HCT116 (cell line): ENCODE measurements around the gene LCE3C. TPM values are rescaled to one million over a fixed set of nuclear protein-coding genes. Genes with fewer than 3 reads are reported as not detected.

ENCODE experiments used
- ATAC-seq: fragments of 200-7000 bp; cut with Tn5 transposase; 2 replicates; pipeline ENCODE4 v1.9.1; 2020; ENCODE audit warnings: mild to moderate bottlenecking, moderate library complexity
- BruUV-seq: library from RNA; stranded (reverse); fragments of 400-500 nt; replicated peaks from 2 replicates; lab custom pipeline; 2021; lab: Mats Ljungman, UMichigan
- CTCF ChIA-PET: fragments of 300-600 bp; sonication (Branson Sonifier 250); formaldehyde crosslinking; loops from one replicate; lab custom pipeline; 2021; ENCODE audit warnings: antibody characterized with exemption; lab: Charles Lee
- POLR2A ChIA-PET: fragments of 300-600, 350-600 bp; sonication (Branson Sonifier 250); formaldehyde crosslinking; loops from one replicate; lab custom pipeline; 2021; ENCODE audit warnings: antibody characterized with exemption; lab: Charles Lee
- RAD21 ChIA-PET, 2 experiments: fragments of 300-600 bp; sonication (Branson Sonifier 250); formaldehyde crosslinking; loops; one replicate each; lab custom pipeline; 2023; ENCODE audit warnings: low total read pairs in 2 of 2; ENCODE audit not compliant: uncharacterized antibody in 2 of 2, unreplicated experiment in 2 of 2, low non-redundant PET in 1 of 2; lab: Charles Lee
- DNase-seq: peaks from one replicate; pipeline ENCODE4 v3.0.0-alpha.2; 2010; ENCODE audit warnings: low read depth, low spot score
- H2AFZ ChIP-seq: fragments of 200-600 bp; shearing (Covaris generic), sonication (generic); 2 replicates; pipeline ENCODE4 v1.6.1; 2017; ENCODE audit warnings: low read depth, mixed run types, mixed read lengths, antibody characterized with exemption, low read length; ENCODE audit not compliant: poor library complexity, severe bottlenecking
- H3K27ac ChIP-seq: 2 replicates; pipeline ENCODE4 v1.5.1; 2012; ENCODE audit warnings: low read depth, low read length
- H3K27me3 ChIP-seq: fragments of 200-600 bp; sonication (generic); 2 replicates; pipeline ENCODE4 v1.6.1; 2016; ENCODE audit warnings: mixed run types, low read length, mixed read lengths; ENCODE audit not compliant: insufficient read depth
- H3K36me3 ChIP-seq, 2 experiments: fragments of 200-500 bp in 1 of 2; fragments of 200-600 bp in 1 of 2; sonication (Bioruptor generic) in 1 of 2; sonication (generic) in 1 of 2; 2 replicates each; pipeline versions ENCODE4 v1.5.1 to v1.6.1; 2014 to 2016; ENCODE audit warnings: low read length in 2 of 2, inconsistent platforms in 1 of 2, mixed read lengths in 1 of 2, mixed run types in 1 of 2; ENCODE audit not compliant: insufficient read depth in 2 of 2, control insufficient read depth in 1 of 2
- H3K4me1 ChIP-seq, 2 experiments: fragments of 200-600 bp in 1 of 2; sonication (generic) in 1 of 2; 2 replicates each; pipeline versions ENCODE4 v1.5.1 to v1.6.1; 2012 to 2017; ENCODE audit warnings: low read length in 2 of 2, inconsistent platforms in 1 of 2, mild to moderate bottlenecking in 1 of 2, mixed read lengths in 1 of 2, mixed run types in 1 of 2, moderate library complexity in 1 of 2; ENCODE audit not compliant: insufficient read depth in 2 of 2, control insufficient read depth in 1 of 2
- H3K4me2 ChIP-seq: fragments of 200-600 bp; sonication (generic); 2 replicates; pipeline ENCODE4 v1.6.1; 2017; ENCODE audit warnings: mixed run types, low read length, mixed read lengths
- H3K4me3 ChIP-seq, 2 experiments: fragments of 200-600 bp in 1 of 2; sonication (generic) in 1 of 2; replicated peaks in 1 of 2; 2 replicates each; pipeline ENCODE4 v1.5.1; 2011 to 2016; ENCODE audit warnings: low read length in 2 of 2, control low read depth in 1 of 2, low read depth in 1 of 2, mild to moderate bottlenecking in 1 of 2, mixed read lengths in 1 of 2, mixed run types in 1 of 2
- H3K79me2 ChIP-seq: fragments of 200-600 bp; sonication (generic); 2 replicates; pipeline ENCODE4 v1.6.1; 2017; ENCODE audit warnings: mild to moderate bottlenecking, mixed run types, low read length, moderate library complexity, mixed read lengths; ENCODE audit not compliant: insufficient read depth
- H3K9ac ChIP-seq: fragments of 200-600 bp; sonication (generic); 2 replicates; pipeline ENCODE4 v1.6.1; 2016; ENCODE audit warnings: low read length, mixed read lengths
- H3K9me2 ChIP-seq: fragments of 200-600 bp; sonication (generic), shearing (Covaris generic); 2 replicates; pipeline ENCODE4 v1.6.1; 2017; ENCODE audit warnings: mixed run types, mild to moderate bottlenecking, moderate library complexity; ENCODE audit not compliant: insufficient read depth
- H3K9me3 ChIP-seq, 2 experiments: fragments of 200-500 bp in 1 of 2; fragments of 200-600 bp in 1 of 2; sonication (Bioruptor generic) in 1 of 2; sonication (generic) in 1 of 2; 2 replicates each; pipeline ENCODE4 v1.6.1; 2014 to 2017; ENCODE audit warnings: low read length in 2 of 2, mixed read lengths in 2 of 2, inconsistent platforms in 1 of 2, low read depth in 1 of 2, mild to moderate bottlenecking in 1 of 2, mixed run types in 1 of 2, moderate library complexity in 1 of 2; ENCODE audit not compliant: control insufficient read depth in 1 of 2, insufficient read depth in 1 of 2
- H4K20me1 ChIP-seq: fragments of 200-600 bp; sonication (generic), shearing (Covaris generic); 2 replicates; pipeline ENCODE4 v1.6.1; 2017; ENCODE audit warnings: mixed run types, mild to moderate bottlenecking, moderate library complexity; ENCODE audit not compliant: insufficient read depth
- CBX3 ChIP-seq: IDR thresholded peaks from 2 replicates; pipeline ENCODE4 v1.6.1; 2012; ENCODE audit warnings: low read depth
- CEBPB ChIP-seq: IDR thresholded peaks from 2 replicates; pipeline ENCODE4 v1.6.1; 2012; ENCODE audit warnings: low read depth
- EGR1 ChIP-seq: IDR thresholded peaks from 2 replicates; pipeline ENCODE4 v1.6.1; 2012; ENCODE audit warnings: low read depth
- ELF1 ChIP-seq: IDR thresholded peaks from 2 replicates; pipeline ENCODE4 v1.6.1; 2012; ENCODE audit warnings: low read depth, borderline replicate concordance
- EZH2 ChIP-seq: fragments of 200-600 bp; sonication (generic); IDR thresholded peaks from 2 replicates; pipeline ENCODE4 v1.6.1; 2017; ENCODE audit warnings: antibody characterized with exemption, mixed run types
- EZH2phosphoT487 ChIP-seq: fragments of 200-600 bp; IDR thresholded peaks from 2 replicates; pipeline ENCODE4 v1.6.1; 2018; ENCODE audit warnings: antibody characterized with exemption, borderline replicate concordance
- FOSL1 ChIP-seq: IDR thresholded peaks from 2 replicates; pipeline ENCODE4 v1.6.1; 2012; ENCODE audit warnings: low read depth
- POLR2A ChIP-seq: IDR thresholded peaks from 2 replicates; pipeline ENCODE4 v1.7.0; 2011; ENCODE audit warnings: borderline replicate concordance; ENCODE audit not compliant: insufficient read depth, insufficient read length; ENCODE audit errors: extremely low read depth
- RAD21 ChIP-seq: IDR thresholded peaks from 2 replicates; pipeline ENCODE4 v1.6.1; 2012; ENCODE audit warnings: low read depth, mild to moderate bottlenecking
- REST ChIP-seq: IDR thresholded peaks from 2 replicates; pipeline ENCODE4 v1.6.1; 2012; ENCODE audit warnings: low read depth
- SRF ChIP-seq: IDR thresholded peaks from 2 replicates; pipeline ENCODE4 v1.6.1; 2012; ENCODE audit warnings: low read depth
- YY1 ChIP-seq: IDR thresholded peaks from 2 replicates; pipeline ENCODE4 v1.6.1; 2011; ENCODE audit warnings: low read length, low read depth, moderate library complexity, mild to moderate bottlenecking; ENCODE audit not compliant: insufficient replicate concordance; ENCODE audit errors: extremely low read depth
- ZFX ChIP-seq: fragments of 450-650 bp; IDR thresholded peaks from 2 replicates; pipeline ENCODE4 v1.6.1; 2017
- intact Hi-C: fragments of 100-400 bp; cut with micrococcal nuclease; formaldehyde crosslinking; loops from 2 replicates; pipeline ENCODE4 v1.10.0; 2022
- total RNA-seq: library from RNA; stranded (reverse); gene quantifications from one replicate; pipeline ENCODE4 v1.2.1, GENCODE V29; 2021; ENCODE audit not compliant: unreplicated experiment
- TF ChIP-seq, protein P1 (sequence below): IDR thresholded peaks from 2 replicates; pipeline ENCODE4 v1.6.1; 2011; ENCODE audit warnings: mild to moderate bottlenecking, low read length, moderate library complexity; ENCODE audit not compliant: insufficient replicate concordance; ENCODE audit errors: extremely low read depth
- TF ChIP-seq, protein P2 (sequence below), 3 experiments: fragments of 200-600 bp in 1 of 3; sonication (generic) in 1 of 3; IDR thresholded peaks in 2 of 3; conservative IDR thresholded peaks in 1 of 3; 2 replicates each; pipeline ENCODE4 v1.5.1; 2012 to 2017; ENCODE audit warnings: low read depth in 2 of 3, low read length in 2 of 3, antibody characterized with exemption in 1 of 3, borderline replicate concordance in 1 of 3, control low read depth in 1 of 3, mild to moderate bottlenecking in 1 of 3, mixed read lengths in 1 of 3, mixed run types in 1 of 3, moderate library complexity in 1 of 3; ENCODE audit not compliant: insufficient read depth in 1 of 3
- TF ChIP-seq, protein P3 (sequence below): IDR thresholded peaks from 2 replicates; pipeline ENCODE4 v1.6.1; 2012

Gene LCE3C
- total RNA-seq, 1 experiment from 2014 or later, result not detected

- TF ChIP-seq, protein P1, sequence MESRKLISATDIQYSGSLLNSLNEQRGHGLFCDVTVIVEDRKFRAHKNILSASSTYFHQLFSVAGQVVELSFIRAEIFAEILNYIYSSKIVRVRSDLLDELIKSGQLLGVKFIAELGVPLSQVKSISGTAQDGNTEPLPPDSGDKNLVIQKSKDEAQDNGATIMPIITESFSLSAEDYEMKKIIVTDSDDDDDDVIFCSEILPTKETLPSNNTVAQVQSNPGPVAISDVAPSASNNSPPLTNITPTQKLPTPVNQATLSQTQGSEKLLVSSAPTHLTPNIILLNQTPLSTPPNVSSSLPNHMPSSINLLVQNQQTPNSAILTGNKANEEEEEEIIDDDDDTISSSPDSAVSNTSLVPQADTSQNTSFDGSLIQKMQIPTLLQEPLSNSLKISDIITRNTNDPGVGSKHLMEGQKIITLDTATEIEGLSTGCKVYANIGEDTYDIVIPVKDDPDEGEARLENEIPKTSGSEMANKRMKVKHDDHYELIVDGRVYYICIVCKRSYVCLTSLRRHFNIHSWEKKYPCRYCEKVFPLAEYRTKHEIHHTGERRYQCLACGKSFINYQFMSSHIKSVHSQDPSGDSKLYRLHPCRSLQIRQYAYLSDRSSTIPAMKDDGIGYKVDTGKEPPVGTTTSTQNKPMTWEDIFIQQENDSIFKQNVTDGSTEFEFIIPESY, result no peak
- TF ChIP-seq, protein P2, sequence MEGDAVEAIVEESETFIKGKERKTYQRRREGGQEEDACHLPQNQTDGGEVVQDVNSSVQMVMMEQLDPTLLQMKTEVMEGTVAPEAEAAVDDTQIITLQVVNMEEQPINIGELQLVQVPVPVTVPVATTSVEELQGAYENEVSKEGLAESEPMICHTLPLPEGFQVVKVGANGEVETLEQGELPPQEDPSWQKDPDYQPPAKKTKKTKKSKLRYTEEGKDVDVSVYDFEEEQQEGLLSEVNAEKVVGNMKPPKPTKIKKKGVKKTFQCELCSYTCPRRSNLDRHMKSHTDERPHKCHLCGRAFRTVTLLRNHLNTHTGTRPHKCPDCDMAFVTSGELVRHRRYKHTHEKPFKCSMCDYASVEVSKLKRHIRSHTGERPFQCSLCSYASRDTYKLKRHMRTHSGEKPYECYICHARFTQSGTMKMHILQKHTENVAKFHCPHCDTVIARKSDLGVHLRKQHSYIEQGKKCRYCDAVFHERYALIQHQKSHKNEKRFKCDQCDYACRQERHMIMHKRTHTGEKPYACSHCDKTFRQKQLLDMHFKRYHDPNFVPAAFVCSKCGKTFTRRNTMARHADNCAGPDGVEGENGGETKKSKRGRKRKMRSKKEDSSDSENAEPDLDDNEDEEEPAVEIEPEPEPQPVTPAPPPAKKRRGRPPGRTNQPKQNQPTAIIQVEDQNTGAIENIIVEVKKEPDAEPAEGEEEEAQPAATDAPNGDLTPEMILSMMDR (IDR thresholded peaks at IDR 0.05 in 2 of 3, conservative IDR thresholded peaks at IDR 0.05 in 1 of 3; ENCODE audit: borderline replicate concordance in 1 of 3, insufficient read depth in 1 of 3, low read depth in 2 of 3, low read length in 2 of 3), result no peak
- TF ChIP-seq FOSL1, result no peak
- TF ChIP-seq YY1, result no peak
- no peak for TF ChIP-seq CEBPB
- TF ChIP-seq, all 23 proteins: peak for 0
These were observed 19.6 kb upstream of the LCE3C start, which contains the start of gene LCE3D (continued) for GRCh38 chr1:152580433-152580832.

GRCh38 chr1:152582647-152583046, 17.4 kb upstream of the LCE3C start:
- no peak overlapping the region for H3K9ac ChIP-seq
- DNase-seq, result no peak
- H3K4me2 ChIP-seq, result no peak overlapping the region
- no TSS peak for BruUV-seq
- H2AFZ ChIP-seq, result no peak overlapping the region
- POLR2A ChIA-PET, result no interaction called here
- H3K4me1 ChIP-seq, result no peaks in the 10 kb centered on the region
- H3K4me3 ChIP-seq, result no peak overlapping the region
- RAD21 ChIA-PET, result no interaction called here
- no peaks in the 10 kb centered on the region for H3K79me2 ChIP-seq
- H3K27ac ChIP-seq, result no peak overlapping the region
- no peaks in the 10 kb centered on the region for H3K9me3 ChIP-seq
- intact Hi-C loops, result loop anchor here (5.0 kb wide), 1 partner anchor 35 kb away; no protein-coding TSS in a partner anchor
- CTCF ChIA-PET, result no interaction called here
- no peaks in the 10 kb centered on the region for H3K9me2 ChIP-seq
- H4K20me1 ChIP-seq, result no peaks in the 10 kb centered on the region
- peaks cover 14% of the 10 kb centered on the region; the same call in 1 of the 2 replicates for H3K27me3 ChIP-seq
- ATAC-seq, result no peak
- no peaks in the 10 kb centered on the region for H3K36me3 ChIP-seq
- TF ChIP-seq ZFX (no peak), EGR1 (no peak), CEBPB (no peak), FOSL1 (no peak), CBX3 (no peak), POLR2A (no peak), EZH2phosphoT487 (no peak), YY1 (no peak), SRF (no peak), RAD21 (no peak), EZH2 (no peak), REST (no peak), ELF1 (no peak)
- TF ChIP-seq, protein P1, result no peak
- TF ChIP-seq, protein P3, sequence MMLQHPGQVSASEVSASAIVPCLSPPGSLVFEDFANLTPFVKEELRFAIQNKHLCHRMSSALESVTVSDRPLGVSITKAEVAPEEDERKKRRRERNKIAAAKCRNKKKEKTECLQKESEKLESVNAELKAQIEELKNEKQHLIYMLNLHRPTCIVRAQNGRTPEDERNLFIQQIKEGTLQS, result no peak
